Measurements from ENCODE around the gene PFN3. TPM values are rescaled to one million over a fixed set of nuclear protein-coding genes. Genes with fewer than 3 reads are reported as not detected.

PFN3 gene
- total RNA-seq, 1 donor from 2014 or later = not detected

DNA sequence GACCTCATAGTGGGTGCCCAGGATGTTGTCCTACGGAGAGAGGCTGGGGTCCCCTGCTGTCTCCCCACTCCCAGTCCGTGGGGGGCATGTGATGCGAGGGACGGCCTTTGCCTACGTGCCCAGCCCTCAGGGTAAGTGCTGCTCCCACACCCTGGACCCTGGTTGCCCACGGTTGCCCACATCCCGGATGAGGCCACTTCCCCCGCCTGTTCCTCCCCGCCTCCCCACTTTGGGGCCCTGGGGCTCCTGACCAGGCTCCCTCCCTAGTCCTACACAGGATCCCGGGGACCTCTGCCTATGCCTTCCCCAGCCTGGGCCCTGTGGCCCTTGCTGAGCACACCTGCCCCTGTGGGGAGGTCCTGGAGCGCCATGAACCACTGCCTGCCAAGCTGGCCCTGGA lies 14.7 kb downstream of the PFN3 start:
- TF ChIP-seq, protein P1, sequence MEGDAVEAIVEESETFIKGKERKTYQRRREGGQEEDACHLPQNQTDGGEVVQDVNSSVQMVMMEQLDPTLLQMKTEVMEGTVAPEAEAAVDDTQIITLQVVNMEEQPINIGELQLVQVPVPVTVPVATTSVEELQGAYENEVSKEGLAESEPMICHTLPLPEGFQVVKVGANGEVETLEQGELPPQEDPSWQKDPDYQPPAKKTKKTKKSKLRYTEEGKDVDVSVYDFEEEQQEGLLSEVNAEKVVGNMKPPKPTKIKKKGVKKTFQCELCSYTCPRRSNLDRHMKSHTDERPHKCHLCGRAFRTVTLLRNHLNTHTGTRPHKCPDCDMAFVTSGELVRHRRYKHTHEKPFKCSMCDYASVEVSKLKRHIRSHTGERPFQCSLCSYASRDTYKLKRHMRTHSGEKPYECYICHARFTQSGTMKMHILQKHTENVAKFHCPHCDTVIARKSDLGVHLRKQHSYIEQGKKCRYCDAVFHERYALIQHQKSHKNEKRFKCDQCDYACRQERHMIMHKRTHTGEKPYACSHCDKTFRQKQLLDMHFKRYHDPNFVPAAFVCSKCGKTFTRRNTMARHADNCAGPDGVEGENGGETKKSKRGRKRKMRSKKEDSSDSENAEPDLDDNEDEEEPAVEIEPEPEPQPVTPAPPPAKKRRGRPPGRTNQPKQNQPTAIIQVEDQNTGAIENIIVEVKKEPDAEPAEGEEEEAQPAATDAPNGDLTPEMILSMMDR (IDR thresholded peaks at IDR 0.05) = no peak
- TF ChIP-seq EZH2phosphoT487 (IDR thresholded peaks at IDR 0.05) = no peak
- TF ChIP-seq EZH2 (IDR thresholded peaks at IDR 0.05) = no peak
- no peaks in the 10 kb centered on the region for H3K36me3 Mint-ChIP-seq
- no peak overlapping the region for H2AFZ ChIP-seq (replicated peaks)
- no peak overlapping the region for H3K4me2 ChIP-seq
- no peaks in the 10 kb centered on the region for H3K9me3 ChIP-seq (ENCODE audit: low read depth)
- peaks cover 34% of the 10 kb centered on the region for H3K4me1 Mint-ChIP-seq
- no peaks in the 10 kb centered on the region for H3K4me1 ChIP-seq
- peaks cover 4% of the 10 kb centered on the region for H3F3A ChIP-seq (ENCODE audit: low read depth)
- H3K4me3 ChIP-seq = no peak overlapping the region
- H3K27ac ChIP-seq = no peak overlapping the region
- no peaks in the 10 kb centered on the region for H3K36me3 ChIP-seq
- no peak overlapping the region for H3K4me3 Mint-ChIP-seq
- no peak overlapping the region for H3K9ac ChIP-seq
- H3K27ac Mint-ChIP-seq = no peak overlapping the region
- H3K27me3 Mint-ChIP-seq (ENCODE audit: insufficient read depth, low read depth) = peaks cover 18% of the 10 kb centered on the region
- no peaks in the 10 kb centered on the region for H3K9me3 Mint-ChIP-seq
- no peaks in the 10 kb centered on the region for H3K79me2 ChIP-seq (ENCODE audit: low read depth)
- peaks cover 26% of the 10 kb centered on the region for H3K27me3 ChIP-seq
- DNase-seq (ENCODE audit: low spot score) = no peak
- no peaks in the 10 kb centered on the region for H4K20me1 ChIP-seq (ENCODE audit: low read depth)

DNA sequence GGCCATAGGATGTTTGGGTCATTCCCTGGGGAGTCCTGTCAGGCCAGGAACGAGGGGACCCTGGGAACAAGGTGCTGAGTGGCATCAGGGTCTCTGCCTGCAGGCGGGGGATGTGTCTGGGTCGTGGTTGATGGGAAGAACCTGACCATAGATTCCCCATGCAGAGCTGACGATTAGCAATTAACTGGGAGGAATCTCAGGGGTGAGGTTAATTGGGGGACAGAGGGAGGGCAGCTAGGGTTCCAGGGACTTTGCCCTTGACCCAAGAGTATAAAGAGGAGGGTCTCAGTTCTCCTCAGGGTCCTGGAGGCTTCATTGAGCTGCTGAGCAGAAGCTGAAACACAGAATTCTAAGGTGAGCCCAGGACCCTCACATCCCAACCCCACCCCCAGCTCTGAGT lies 16.3 kb downstream of the PFN3 start, which contains the start of gene SLC34A1:
Gene SLC34A1, plus strand, starts transcription at position 301 of the 400 bp plus-strand sequence. CDS start 1,308 bp downstream, outside the sequence.
- Histone ChIP-seq H3K4me1 (no peaks in the 10 kb centered on the region), H3K4me3 (no peak within 1 kb of the TSS), H3K27ac (no peak within 1 kb of the TSS), H3K36me3 (no peaks in the 10 kb centered on the region), H2AFZ (replicated peaks) (no peak within 1 kb of the TSS), H3K79me2 (ENCODE audit: low read depth) (no peaks in the 10 kb centered on the region), H3K4me2 (no peak within 1 kb of the TSS), H4K20me1 (ENCODE audit: low read depth) (no peaks in the 10 kb centered on the region), H3F3A (ENCODE audit: low read depth) (peaks cover 4% of the 10 kb centered on the region), H3K9me3 (ENCODE audit: low read depth) (no peaks in the 10 kb centered on the region), H3K27me3 (peaks cover 14% of the 10 kb centered on the region), H3K9ac (no peak within 1 kb of the TSS)
- DNase-seq (ENCODE audit: low spot score) = no peak
- Mint-ChIP-seq H3K27ac (peak within 1 kb of the TSS; percentile 74), H3K4me3 (no peak within 1 kb of the TSS), H3K36me3 (no peaks in the 10 kb centered on the region), H3K9me3 (no peaks in the 10 kb centered on the region), H3K4me1 (peaks cover 25% of the 10 kb centered on the region), H3K27me3 (ENCODE audit: insufficient read depth, low read depth) (peaks cover 18% of the 10 kb centered on the region)
- no peak for TF ChIP-seq EZH2 (IDR thresholded peaks at IDR 0.05)
- TF ChIP-seq EZH2phosphoT487 (IDR thresholded peaks at IDR 0.05) = no peak
- TF ChIP-seq, protein P1 (IDR thresholded peaks at IDR 0.05) = no peak

DNA sequence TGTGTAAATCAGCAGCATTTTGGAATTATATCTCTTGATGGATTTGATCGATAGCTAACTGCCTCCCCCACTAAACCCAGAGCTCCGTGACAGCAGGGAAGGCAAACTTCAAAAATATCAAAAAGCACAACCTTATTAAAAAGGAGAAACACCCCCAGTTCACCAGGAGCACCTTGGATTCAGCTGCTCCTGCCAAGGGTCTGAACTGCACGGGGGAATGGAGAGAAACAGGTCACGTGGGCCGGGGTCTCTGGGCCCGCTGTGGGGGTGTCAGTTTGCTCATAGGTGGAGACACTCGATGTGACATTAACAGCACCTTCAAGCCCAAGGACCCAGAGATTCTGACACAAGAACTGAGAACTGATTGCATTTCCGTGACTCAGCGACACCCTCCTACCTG lies 17.3 kb downstream of the PFN3 start:
- no peak overlapping the region for H3K4me3 Mint-ChIP-seq
- Histone ChIP-seq H2AFZ (replicated peaks) (no peak overlapping the region), H3K4me2 (no peak overlapping the region), H3K4me3 (no peak overlapping the region), H4K20me1 (ENCODE audit: low read depth) (no peaks in the 10 kb centered on the region), H3K9ac (no peak overlapping the region), H3K79me2 (ENCODE audit: low read depth) (no peaks in the 10 kb centered on the region), H3K9me3 (ENCODE audit: low read depth) (no peaks in the 10 kb centered on the region), H3K27me3 (peaks cover 7% of the 10 kb centered on the region), H3K36me3 (no peaks in the 10 kb centered on the region), H3F3A (ENCODE audit: low read depth) (peaks cover 4% of the 10 kb centered on the region), H3K4me1 (no peaks in the 10 kb centered on the region), H3K27ac (no peak overlapping the region)
- peaks cover 16% of the 10 kb centered on the region for H3K4me1 Mint-ChIP-seq
- peaks cover 18% of the 10 kb centered on the region for H3K27me3 Mint-ChIP-seq (ENCODE audit: insufficient read depth, low read depth)
- DNase-seq (ENCODE audit: low spot score) = no peak
- H3K36me3 Mint-ChIP-seq = no peaks in the 10 kb centered on the region
- H3K27ac Mint-ChIP-seq = no peak overlapping the region
- TF ChIP-seq, protein P1 (IDR thresholded peaks at IDR 0.05) = no peak
- TF ChIP-seq EZH2 (IDR thresholded peaks at IDR 0.05) = no peak
- no peak for TF ChIP-seq EZH2phosphoT487 (IDR thresholded peaks at IDR 0.05)
- no peaks in the 10 kb centered on the region for H3K9me3 Mint-ChIP-seq
